Esophagus muscularis mucosa (tissue), 4 donors: ENCODE results near the gene PLSCR4. TPM values are rescaled to one million over a fixed set of nuclear protein-coding genes. Genes with fewer than 3 reads are reported as not detected.

Experiments used
- DNase-seq: peaks from one replicate; pipeline ENCODE4 v3.0.0-alpha.2; 2017; ENCODE audit errors: extremely low spot score
- H3K27ac ChIP-seq, 4 donors: fragments of 200-600 bp; sonication (generic); replicated peaks in 1 of 4; 1 replicate in 3 of 4; 2 replicates in 1 of 4; pipeline ENCODE4 v1.5.1; 2016 to 2019; ENCODE audit warnings: mild to moderate bottlenecking in 1 of 4
- H3K27me3 ChIP-seq, 4 donors: fragments of 200-600 bp; sonication (generic); one replicate each; pipeline versions ENCODE4 v1.5.1 to v1.6.0; 2016 to 2019
- H3K36me3 ChIP-seq, 4 donors: fragments of 200-600 bp; sonication (generic); one replicate each; pipeline ENCODE4 v1.5.1; 2016 to 2019
- H3K4me1 ChIP-seq, 4 donors: fragments of 200-600 bp; sonication (generic); one replicate each; pipeline ENCODE4 v1.5.1; 2016 to 2019
- H3K4me3 ChIP-seq, 4 donors: fragments of 200-600 bp; sonication (generic); 1 replicate in 2 of 4; 2 replicates in 2 of 4; pipeline ENCODE4 v1.5.1; 2016 to 2019; ENCODE audit warnings: mild to moderate bottlenecking in 4 of 4, moderate library complexity in 1 of 4
- H3K9me3 ChIP-seq, 4 donors: fragments of 200-600 bp; sonication (generic); 1 replicate in 3 of 4; 2 replicates in 1 of 4; pipeline ENCODE4 v1.5.1; 2016 to 2019
- EP300 ChIP-seq: sonication (generic); formaldehyde crosslinking; IDR thresholded peaks from one replicate; pipeline ENCODE4 v1.6.1; 2017; ENCODE audit warnings: antibody characterized with exemption
- POLR2A ChIP-seq: fragments of 450-650 bp; IDR thresholded peaks from one replicate; pipeline ENCODE4 v1.6.1; 2017; ENCODE audit warnings: antibody characterized with exemption, moderate library complexity, mild to moderate bottlenecking, low read depth
- POLR2AphosphoS5 ChIP-seq, 2 donors: sonication (generic); formaldehyde crosslinking; IDR thresholded peaks; one replicate each; pipeline ENCODE4 v1.6.1; 2017; ENCODE audit warnings: antibody characterized with exemption in 2 of 2
- WGBS: methylation state at CpG from one replicate; pipeline ENCODE4 v1.1.5; 2018; 5-methylcytosine and 5-hydroxymethylcytosine counted together
- intact Hi-C: fragments of 100-400 bp; cut with DNase I; formaldehyde crosslinking; loops from one replicate; pipeline ENCODE4 v1.15.1; 2023
- total RNA-seq, 4 donors: library from RNA; depleted of rRNA; stranded (reverse); fragments of >200 nt; gene quantifications; one replicate each; pipeline versions ENCODE4 v1.1.0 to v1.2.1, GENCODE V29; 2016
- TF ChIP-seq, protein P1 (sequence below), 3 experiments: fragments of 200-600 bp in 2 of 3; fragments of 450-650 bp in 1 of 3; sonication (generic) in 2 of 3; IDR thresholded peaks; one replicate each; pipeline ENCODE4 v1.5.1; 2017 to 2019; ENCODE audit warnings: antibody characterized with exemption in 3 of 3, mild to moderate bottlenecking in 2 of 3, moderate library complexity in 1 of 3

Gene PLSCR4
- total RNA-seq, 4 donors from 2014 or later, result 43.5 to 71.4 (median 63.0) TPM

GRCh38 chr3:146223401-146224373, 27.2 kb downstream of the PLSCR4 start:
- TF ChIP-seq POLR2AphosphoS5 (IDR thresholded peaks at IDR 0.05) (no peak), EP300 (no peak), POLR2A (no peak)
- TF ChIP-seq, protein P1, sequence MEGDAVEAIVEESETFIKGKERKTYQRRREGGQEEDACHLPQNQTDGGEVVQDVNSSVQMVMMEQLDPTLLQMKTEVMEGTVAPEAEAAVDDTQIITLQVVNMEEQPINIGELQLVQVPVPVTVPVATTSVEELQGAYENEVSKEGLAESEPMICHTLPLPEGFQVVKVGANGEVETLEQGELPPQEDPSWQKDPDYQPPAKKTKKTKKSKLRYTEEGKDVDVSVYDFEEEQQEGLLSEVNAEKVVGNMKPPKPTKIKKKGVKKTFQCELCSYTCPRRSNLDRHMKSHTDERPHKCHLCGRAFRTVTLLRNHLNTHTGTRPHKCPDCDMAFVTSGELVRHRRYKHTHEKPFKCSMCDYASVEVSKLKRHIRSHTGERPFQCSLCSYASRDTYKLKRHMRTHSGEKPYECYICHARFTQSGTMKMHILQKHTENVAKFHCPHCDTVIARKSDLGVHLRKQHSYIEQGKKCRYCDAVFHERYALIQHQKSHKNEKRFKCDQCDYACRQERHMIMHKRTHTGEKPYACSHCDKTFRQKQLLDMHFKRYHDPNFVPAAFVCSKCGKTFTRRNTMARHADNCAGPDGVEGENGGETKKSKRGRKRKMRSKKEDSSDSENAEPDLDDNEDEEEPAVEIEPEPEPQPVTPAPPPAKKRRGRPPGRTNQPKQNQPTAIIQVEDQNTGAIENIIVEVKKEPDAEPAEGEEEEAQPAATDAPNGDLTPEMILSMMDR (IDR thresholded peaks at IDR 0.05), result no peak
- DNase-seq, result no peak
- intact Hi-C loops, result loop anchor here (10.0 kb wide), 1 partner anchor 61 kb away; no protein-coding TSS in a partner anchor
- Histone ChIP-seq H3K9me3 (no peaks in the 10 kb centered on the region), H3K4me1 (peaks cover 4 to 59% (median 42%) of the 10 kb centered on the region in 4 donors), H3K27me3 (no peaks in the 10 kb centered on the region), H3K36me3 (peaks cover 0 to 9% (median 0%) of the 10 kb centered on the region in 4 donors), H3K4me3 (no peak overlapping the region), H3K27ac (peak overlapping the region in 2 of 4 donors; percentile 31 to 42)
- WGBS, result 93% methylated on average over 6 of the region's 6 CpGs

DNA sequence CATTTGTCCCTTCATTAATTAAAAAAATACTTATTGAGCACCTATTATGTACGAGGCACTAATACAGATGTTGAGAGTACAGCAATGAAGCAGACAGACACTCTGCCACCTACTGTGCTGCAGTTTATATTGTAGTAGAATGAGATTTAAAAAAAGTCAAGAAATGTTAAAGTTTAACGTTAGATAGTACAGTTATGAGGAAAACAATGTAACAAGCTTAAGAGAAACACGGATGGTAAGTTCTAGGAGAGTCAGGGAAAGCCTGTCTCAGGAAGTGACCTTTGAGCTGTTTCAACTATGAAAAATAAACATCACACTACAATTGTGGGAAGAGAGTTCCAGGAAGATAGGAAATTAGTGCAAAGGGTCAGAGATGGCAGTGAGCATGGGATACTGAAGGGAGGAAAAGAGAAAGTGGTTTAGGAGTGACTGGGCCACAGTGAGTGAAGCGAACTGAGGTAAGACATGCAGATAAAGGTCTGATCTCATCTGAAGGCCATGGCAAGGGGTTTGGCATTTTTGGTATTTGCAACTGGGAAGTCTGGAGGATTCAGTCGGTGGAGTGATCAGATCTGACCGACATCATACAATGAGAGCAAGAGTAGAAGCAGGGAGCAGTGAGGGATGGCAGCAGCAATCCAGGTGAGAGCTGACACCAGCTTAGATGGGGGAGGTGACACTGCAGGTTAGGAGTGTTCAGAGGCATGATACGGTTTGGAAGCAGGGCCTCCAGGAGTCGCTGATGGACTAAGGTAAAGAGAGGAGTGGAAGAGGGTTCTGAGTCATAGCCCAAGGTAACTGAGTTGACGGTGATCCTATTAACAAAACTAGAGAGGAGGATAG, 28.5 kb downstream of the PLSCR4 start:
- DNase-seq, result no peak
- Histone ChIP-seq H3K36me3 (peaks cover 0 to 14% (median 0%) of the 10 kb centered on the region in 4 donors), H3K4me3 (no peak overlapping the region), H3K27ac (peak overlapping the region; percentile 13 to 42 (median 32)), H3K4me1 (peaks cover 4 to 50% (median 32%) of the 10 kb centered on the region in 4 donors), H3K27me3 (no peaks in the 10 kb centered on the region), H3K9me3 (no peaks in the 10 kb centered on the region)
- WGBS, result 79% methylated on average over 9 of the region's 9 CpGs
- intact Hi-C loops, result loop anchor here (10.0 kb wide), 1 partner anchor 62 kb away; no protein-coding TSS in a partner anchor
- TF ChIP-seq EP300 (no peak), POLR2AphosphoS5 (IDR thresholded peaks at IDR 0.05) (peak; percentile 16 to 49)

DNA sequence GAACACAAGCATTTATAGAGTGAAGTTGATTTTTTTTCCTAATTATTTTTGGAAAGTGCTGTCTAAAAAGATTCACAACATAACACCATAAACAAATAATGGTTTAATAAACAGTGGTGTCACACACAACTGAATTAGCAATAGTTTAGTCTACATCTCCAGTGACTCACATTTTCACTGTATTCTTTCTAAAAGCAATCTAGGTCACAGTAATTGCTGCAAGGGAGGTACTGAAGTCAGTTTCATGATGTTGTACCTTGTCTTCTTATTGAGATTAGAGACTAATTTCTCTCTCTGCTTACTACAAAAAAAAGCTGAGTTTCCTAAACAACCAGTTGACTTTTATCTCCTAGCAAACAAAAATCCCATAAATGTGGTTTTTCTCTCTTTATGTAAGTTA, 29.6 kb downstream of the PLSCR4 start:
- intact Hi-C loops, result loop anchor here (10.0 kb wide), 1 partner anchor 64 kb away; no protein-coding TSS in a partner anchor
- H3K27me3 ChIP-seq, result no peaks in the 10 kb centered on the region
- H3K4me1 ChIP-seq, result peaks cover 4 to 38% (median 24%) of the 10 kb centered on the region in 4 donors
- no peak for TF ChIP-seq EP300
- no peak for TF ChIP-seq POLR2AphosphoS5 (IDR thresholded peaks at IDR 0.05)
- TF ChIP-seq, protein P1 (IDR thresholded peaks at IDR 0.05), result no peak
- TF ChIP-seq POLR2A, result no peak
- no peak overlapping the region for H3K4me3 ChIP-seq
- H3K27ac ChIP-seq, result no peak overlapping the region
- H3K9me3 ChIP-seq, result no peaks in the 10 kb centered on the region
- H3K36me3 ChIP-seq, result peaks cover 0 to 25% (median 4%) of the 10 kb centered on the region in 4 donors
- DNase-seq, result no peak

GRCh38 chr3:146218880-146219866, 31.7 kb downstream of the PLSCR4 start:
- Histone ChIP-seq H3K36me3 (peaks cover 0 to 36% (median 7%) of the 10 kb centered on the region in 4 donors), H3K9me3 (no peaks in the 10 kb centered on the region), H3K4me1 (peaks cover 4 to 26% (median 21%) of the 10 kb centered on the region in 4 donors), H3K4me3 (no peak overlapping the region), H3K27ac (no peak overlapping the region), H3K27me3 (no peaks in the 10 kb centered on the region)
- DNase-seq, result no peak
- TF ChIP-seq POLR2AphosphoS5 (IDR thresholded peaks at IDR 0.05), result no peak
- TF ChIP-seq POLR2A, result no peak
- TF ChIP-seq, protein P1 (IDR thresholded peaks at IDR 0.05), result peak; percentile 69 to 75 (median 73)
- TF ChIP-seq EP300, result no peak
- 71% methylated on average over 13 of the region's 13 CpGs for WGBS
- intact Hi-C loops, result loop anchor here (1.0 to 10.0 kb wide), 2 partner anchors 107 to 366 kb away; no protein-coding TSS in a partner anchor
